Measurements from ENCODE around the gene ZNF521.

The ZNF521 gene

GRCh38 chr18:25335062-25335461 lies 16.9 kb downstream of the ZNF521 start:
- DNase-seq: no peak

- DNase-seq: no peak
Measured at GRCh38 chr18:25334588-25334987, 17.4 kb downstream of the ZNF521 start.

GRCh38 chr18:25332002-25332401 lies 20.0 kb downstream of the ZNF521 start:
- DNase-seq: no peak

GRCh38 chr18:25329783-25330182 lies 22.2 kb downstream of the ZNF521 start:
- no peak for DNase-seq

- no peak for DNase-seq
Measured at GRCh38 chr18:25327584-25327983, 24.4 kb downstream of the ZNF521 start.

- no peak for DNase-seq
Measured at GRCh38 chr18:25326361-25326952, 25.5 kb downstream of the ZNF521 start.

- no peak for DNase-seq
Measured at GRCh38 chr18:25322806-25323205, 29.2 kb downstream of the ZNF521 start.

- DNase-seq: no peak
Measured at GRCh38 chr18:25316381-25317018, 35.5 kb downstream of the ZNF521 start.

- no peak for DNase-seq
Measured at GRCh38 chr18:25314838-25315190, 37.2 kb downstream of the ZNF521 start.

- DNase-seq: no peak
Measured at GRCh38 chr18:25314151-25314837, 37.7 kb downstream of the ZNF521 start.

- no peak for DNase-seq
Measured at GRCh38 chr18:25313268-25313667, 38.7 kb downstream of the ZNF521 start.

- no peak for DNase-seq
Measured at GRCh38 chr18:25310045-25310444, 41.9 kb downstream of the ZNF521 start.

- DNase-seq: no peak
Measured at GRCh38 chr18:25308381-25308780, 43.6 kb downstream of the ZNF521 start.

GRCh38 chr18:25307192-25307591 lies 44.8 kb downstream of the ZNF521 start:
- DNase-seq: no peak

GRCh38 chr18:25306671-25307070 lies 45.3 kb downstream of the ZNF521 start:
- DNase-seq: no peak

GRCh38 chr18:25305584-25305983 lies 46.4 kb downstream of the ZNF521 start:
- no peak for DNase-seq

- no peak for DNase-seq
Measured at GRCh38 chr18:25300492-25300891, 51.5 kb downstream of the ZNF521 start.

GRCh38 chr18:25299426-25300300 lies 52.3 kb downstream of the ZNF521 start:
- DNase-seq: no peak

- no peak for DNase-seq
Measured at GRCh38 chr18:25298853-25299274, 53.1 kb downstream of the ZNF521 start.

- DNase-seq: no peak
Measured at GRCh38 chr18:25295624-25296138, 56.3 kb downstream of the ZNF521 start.

GRCh38 chr18:25291150-25291549 lies 60.8 kb downstream of the ZNF521 start:
- DNase-seq: no peak

GRCh38 chr18:25289001-25289631 lies 62.9 kb downstream of the ZNF521 start:
- DNase-seq: no peak

All from NCI-H1105 treated with DMSO at 0.1 percent for 48 hours (cell line).